Measurements from ENCODE around the gene PRSS23.

DNA sequence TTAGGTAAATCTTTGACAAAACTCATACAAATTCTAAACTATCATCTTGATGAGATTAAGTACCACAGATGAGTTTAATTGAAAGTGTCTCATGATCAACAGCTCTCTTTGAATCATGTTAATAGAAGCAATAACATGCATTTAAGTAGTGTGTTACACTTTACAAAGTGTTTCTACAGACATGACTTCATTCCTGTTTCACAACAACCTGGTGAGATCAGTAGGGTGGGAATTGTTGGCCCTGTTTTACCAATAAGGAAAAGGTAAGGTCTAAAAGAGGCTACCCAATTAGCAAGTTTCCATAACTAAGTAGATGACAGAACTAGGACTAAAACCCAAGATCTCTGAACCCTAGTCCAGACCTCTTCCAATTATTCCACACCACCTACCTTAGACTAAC, 12.7 kb upstream of the PRSS23 start:
- TF ChIP-seq CTCF (IDR thresholded peaks at IDR 0.05) (no peak), POLR2A (IDR thresholded peaks at IDR 0.05) (no peak)

Data from ovary (tissue), 3 donors.